Measurements from ENCODE around the gene SLC6A5. TPM values are rescaled to one million over a fixed set of nuclear protein-coding genes. Genes with fewer than 3 reads are reported as not detected.

The SLC6A5 gene
- total and polyA plus RNA-seq, 2 donors (not counting 3 experiments of a cell fraction or from before 2014, with no cell fraction given) = not detected

DNA sequence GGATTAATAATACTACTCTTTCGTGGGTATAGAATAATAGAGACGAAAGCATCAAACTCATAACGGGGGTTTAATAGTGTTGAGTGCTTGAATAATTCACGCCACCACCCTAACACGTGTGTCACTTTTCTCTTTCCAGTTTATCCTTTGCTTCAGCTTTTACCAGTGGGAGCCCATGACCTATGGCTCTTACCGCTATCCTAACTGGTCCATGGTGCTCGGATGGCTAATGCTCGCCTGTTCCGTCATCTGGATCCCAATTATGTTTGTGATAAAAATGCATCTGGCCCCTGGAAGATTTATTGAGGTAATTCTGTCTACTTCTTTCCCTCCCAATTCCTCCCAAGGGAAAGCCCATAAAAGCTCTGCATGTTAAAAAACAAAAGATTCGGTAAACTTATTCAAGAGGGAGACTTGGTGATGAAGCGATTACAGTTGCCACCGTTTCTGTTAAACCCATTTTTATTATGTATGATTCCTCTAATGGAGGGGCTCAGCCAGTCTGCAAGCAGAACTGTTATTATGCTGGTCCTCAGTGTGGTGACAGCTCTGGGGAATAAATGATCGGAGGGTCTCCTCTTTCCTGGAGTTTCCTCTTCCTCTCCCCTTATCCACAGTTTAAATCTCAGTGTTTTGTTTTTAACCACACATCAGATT lies 52.9 kb downstream of the SLC6A5 start:
- no TSS peak for BruUV-seq (replicated peaks)

More for the DNA sequence above, 52.9 kb downstream of the SLC6A5 start:
- dilution Hi-C loops (cut with MboI; ENCODE audit: extremely low pct_ligation_motif_present, low sequenced_read_pairs) (no loop called here), intact Hi-C loops (cut with micrococcal nuclease) (no loop called here)
- Histone ChIP-seq H2AFZ (ENCODE audit: low read depth, low read length) (no peak overlapping the region), H3K4me1 (ENCODE audit: control insufficient read depth, extremely low read depth, insufficient read depth, low read length) (no peaks in the 10 kb centered on the region), H3K9ac (replicated peaks; ENCODE audit: extremely low read depth, insufficient read depth, low read length) (no peak overlapping the region), H4K20me1 (replicated peaks; ENCODE audit: control insufficient read depth, extremely low read depth, insufficient read depth, low read length) (no peaks in the 10 kb centered on the region), H3K27ac (ENCODE audit: insufficient read depth, low read depth, low read length) (no peak overlapping the region), H3K4me2 (ENCODE audit: insufficient read depth, low read length) (no peak overlapping the region), H3K79me2 (ENCODE audit: control insufficient read depth, insufficient read depth, low read length) (no peaks in the 10 kb centered on the region), H3K36me3 (ENCODE audit: control insufficient read depth in 2 of 2, extremely low read depth in 1 of 2, insufficient read depth in 2 of 2, low read length in 2 of 2) (no peaks in the 10 kb centered on the region), H3K9me3 (replicated peaks; ENCODE audit: control insufficient read depth, insufficient read depth, low read length) (no peaks in the 10 kb centered on the region), H3K9me1 (replicated peaks; ENCODE audit: control insufficient read depth, extremely low read depth, insufficient read depth, low read length) (no peaks in the 10 kb centered on the region), H3K4me3 (replicated peaks in 1 of 3; ENCODE audit: insufficient read depth in 1 of 3, low read depth in 1 of 3, low read length in 3 of 3) (no peak overlapping the region), H3K27me3 (ENCODE audit: control insufficient read depth in 2 of 2, insufficient read depth in 2 of 2, low read length in 2 of 2) (no peaks in the 10 kb centered on the region)
- no peak for FAIRE-seq
- POLR2A ChIA-PET = no interaction called here
- DNase-seq (ENCODE audit: low read depth, low spot score) = no peak
- CTCF ChIA-PET = no interaction called here
- TF ChIP-seq FOS (IDR thresholded peaks at IDR 0.05; ENCODE audit: borderline replicate concordance, insufficient read depth, low read length) = no peak
- no peak for TF ChIP-seq GATA2 (IDR thresholded peaks at IDR 0.05; ENCODE audit: insufficient read depth, insufficient read length, low read depth, low read length)
- TF ChIP-seq MYC (IDR thresholded peaks at IDR 0.05; ENCODE audit: low read depth, low read length) = no peak
- no peak for TF ChIP-seq EZH2 (IDR thresholded peaks at IDR 0.05; ENCODE audit: borderline replicate concordance, low read depth, low read length, severe bottlenecking)
- TF ChIP-seq, protein P1, sequence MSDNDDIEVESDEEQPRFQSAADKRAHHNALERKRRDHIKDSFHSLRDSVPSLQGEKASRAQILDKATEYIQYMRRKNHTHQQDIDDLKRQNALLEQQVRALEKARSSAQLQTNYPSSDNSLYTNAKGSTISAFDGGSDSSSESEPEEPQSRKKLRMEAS (IDR thresholded peaks at IDR 0.05; ENCODE audit: insufficient read depth, insufficient read length) = no peak
- no peak for TF ChIP-seq POLR2AphosphoS5 (IDR thresholded peaks at IDR 0.05; ENCODE audit: insufficient read depth, low read depth, low read length)
- TF ChIP-seq JUN (IDR thresholded peaks at IDR 0.05; ENCODE audit: borderline replicate concordance, insufficient read depth, insufficient read length, low read depth) = no peak
- TF ChIP-seq POLR2A (IDR thresholded peaks at IDR 0.05; ENCODE audit: low read depth, low read length) = no peak
- TF ChIP-seq, protein P2, sequence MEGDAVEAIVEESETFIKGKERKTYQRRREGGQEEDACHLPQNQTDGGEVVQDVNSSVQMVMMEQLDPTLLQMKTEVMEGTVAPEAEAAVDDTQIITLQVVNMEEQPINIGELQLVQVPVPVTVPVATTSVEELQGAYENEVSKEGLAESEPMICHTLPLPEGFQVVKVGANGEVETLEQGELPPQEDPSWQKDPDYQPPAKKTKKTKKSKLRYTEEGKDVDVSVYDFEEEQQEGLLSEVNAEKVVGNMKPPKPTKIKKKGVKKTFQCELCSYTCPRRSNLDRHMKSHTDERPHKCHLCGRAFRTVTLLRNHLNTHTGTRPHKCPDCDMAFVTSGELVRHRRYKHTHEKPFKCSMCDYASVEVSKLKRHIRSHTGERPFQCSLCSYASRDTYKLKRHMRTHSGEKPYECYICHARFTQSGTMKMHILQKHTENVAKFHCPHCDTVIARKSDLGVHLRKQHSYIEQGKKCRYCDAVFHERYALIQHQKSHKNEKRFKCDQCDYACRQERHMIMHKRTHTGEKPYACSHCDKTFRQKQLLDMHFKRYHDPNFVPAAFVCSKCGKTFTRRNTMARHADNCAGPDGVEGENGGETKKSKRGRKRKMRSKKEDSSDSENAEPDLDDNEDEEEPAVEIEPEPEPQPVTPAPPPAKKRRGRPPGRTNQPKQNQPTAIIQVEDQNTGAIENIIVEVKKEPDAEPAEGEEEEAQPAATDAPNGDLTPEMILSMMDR (IDR thresholded peaks at IDR 0.05; ENCODE audit: extremely low read depth in 1 of 2, insufficient read depth in 1 of 2, low read depth in 1 of 2, low read length in 2 of 2) = no peak

All from endothelial cell of umbilical vein (primary cell).